ENCODE data around the gene ARAF. TPM values are rescaled to one million over a fixed set of nuclear protein-coding genes. Genes with fewer than 3 reads are reported as not detected.

ARAF gene
- total RNA-seq, 4 donors from 2014 or later: 22.5 to 40.3 (median 31.2) TPM

DNA sequence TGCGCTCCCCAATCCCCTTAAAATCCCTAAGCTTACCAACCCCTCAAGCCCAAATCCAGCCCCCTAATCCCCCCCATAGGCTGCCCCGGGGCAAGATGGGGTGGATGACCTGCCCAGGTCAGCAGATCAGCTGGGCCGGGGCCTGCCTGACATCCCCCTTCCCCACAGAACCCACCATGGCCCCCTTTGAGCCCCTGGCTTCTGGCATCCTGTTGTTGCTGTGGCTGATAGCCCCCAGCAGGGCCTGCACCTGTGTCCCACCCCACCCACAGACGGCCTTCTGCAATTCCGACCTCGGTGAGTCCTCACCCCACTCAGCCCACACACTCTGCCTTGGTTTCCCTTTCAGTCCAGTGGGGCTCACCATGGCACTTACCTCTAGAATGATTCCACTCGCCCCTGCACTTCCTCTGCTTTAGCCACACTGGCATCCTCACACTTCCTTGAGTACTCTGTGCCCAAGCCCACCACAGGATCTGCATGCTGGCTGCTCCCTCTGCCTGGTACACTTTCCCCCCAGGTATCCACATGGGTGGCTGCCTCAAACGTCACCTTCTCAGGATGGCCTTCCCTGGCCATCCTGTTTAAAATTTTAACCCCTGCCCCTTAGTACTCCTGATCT is 22.3 kb downstream of the ARAF start:
- TF ChIP-seq CTCF (IDR thresholded peaks at IDR 0.05; ENCODE audit: low read depth): no peak

DNA sequence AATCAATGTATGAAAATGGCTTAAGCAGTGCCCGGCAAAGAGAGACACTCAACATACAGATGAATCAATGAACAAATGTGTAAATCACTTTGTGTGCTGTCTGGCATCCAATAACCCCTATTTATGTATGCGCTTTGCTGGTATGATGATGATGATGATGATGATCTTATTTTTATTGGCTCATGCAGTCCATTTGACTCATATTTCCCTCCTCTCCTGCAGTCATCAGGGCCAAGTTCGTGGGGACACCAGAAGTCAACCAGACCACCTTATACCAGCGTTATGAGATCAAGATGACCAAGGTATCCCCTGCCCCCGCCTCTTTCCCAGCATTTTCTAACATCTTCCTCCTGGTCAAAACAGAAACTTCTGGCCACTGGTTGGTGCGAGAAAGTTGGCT is 23.7 kb downstream of the ARAF start:
- no peak for TF ChIP-seq CTCF (IDR thresholded peaks at IDR 0.05; ENCODE audit: low read depth)

DNA sequence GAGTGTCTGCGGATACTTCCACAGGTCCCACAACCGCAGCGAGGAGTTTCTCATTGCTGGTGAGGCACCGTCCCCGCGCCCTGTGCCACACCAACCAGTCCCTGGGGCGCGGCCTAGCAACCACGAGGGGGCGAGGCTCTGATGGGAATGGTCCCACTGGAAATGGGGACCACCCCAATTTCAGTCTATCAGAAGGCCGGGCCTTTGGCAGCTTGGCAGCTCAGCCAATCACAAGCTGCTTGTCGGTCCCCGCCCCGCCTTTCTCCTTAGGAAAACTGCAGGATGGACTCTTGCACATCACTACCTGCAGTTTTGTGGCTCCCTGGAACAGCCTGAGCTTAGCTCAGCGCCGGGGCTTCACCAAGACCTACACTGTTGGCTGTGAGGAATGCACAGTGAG is 24.3 kb downstream of the ARAF start:
- TF ChIP-seq CTCF (IDR thresholded peaks at IDR 0.05; ENCODE audit: low read depth): no peak

- no peak for TF ChIP-seq CTCF (IDR thresholded peaks at IDR 0.05; ENCODE audit: low read depth)
Measured at GRCh38 chrX:47586043-47586787, 25.2 kb downstream of the ARAF start.

DNA sequence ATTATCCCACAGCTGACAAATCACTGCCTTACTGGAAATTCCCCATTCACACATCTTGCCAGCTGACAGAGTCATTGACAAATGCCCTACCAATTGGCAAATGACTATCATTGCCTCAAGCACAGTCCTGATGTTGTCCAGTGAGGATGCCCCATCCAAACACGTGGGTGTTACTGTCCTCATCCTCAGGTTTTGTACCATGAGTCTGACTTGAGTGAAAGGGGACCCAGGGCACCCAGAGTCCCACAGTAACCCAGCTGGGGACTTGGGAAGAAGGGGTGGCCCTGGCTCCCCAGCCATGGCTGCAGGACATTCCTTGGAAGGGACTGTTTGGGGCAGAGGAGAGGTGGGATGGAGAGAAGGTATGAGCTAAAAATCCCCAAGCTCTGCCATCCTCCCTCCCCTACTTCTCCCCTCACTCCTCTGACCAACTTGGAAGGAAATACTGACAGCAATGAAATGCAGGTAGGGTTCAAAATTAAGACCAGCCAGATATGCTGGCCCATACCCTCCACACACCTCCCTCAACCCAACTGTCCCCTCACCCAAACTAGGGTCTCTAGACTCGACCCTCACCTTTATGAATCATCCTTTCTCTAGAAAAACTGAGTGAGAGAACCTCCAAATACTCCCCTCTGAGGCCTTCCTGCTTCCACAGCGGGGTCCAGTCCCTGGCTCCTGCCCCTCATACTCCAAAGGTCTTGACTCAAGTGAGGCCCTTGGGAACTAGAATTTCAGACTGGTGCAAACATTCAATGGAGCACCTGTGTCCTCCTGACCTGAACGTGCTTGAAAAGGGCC is 26.3 kb downstream of the ARAF start:
- no peak for TF ChIP-seq CTCF (IDR thresholded peaks at IDR 0.05; ENCODE audit: low read depth)

DNA sequence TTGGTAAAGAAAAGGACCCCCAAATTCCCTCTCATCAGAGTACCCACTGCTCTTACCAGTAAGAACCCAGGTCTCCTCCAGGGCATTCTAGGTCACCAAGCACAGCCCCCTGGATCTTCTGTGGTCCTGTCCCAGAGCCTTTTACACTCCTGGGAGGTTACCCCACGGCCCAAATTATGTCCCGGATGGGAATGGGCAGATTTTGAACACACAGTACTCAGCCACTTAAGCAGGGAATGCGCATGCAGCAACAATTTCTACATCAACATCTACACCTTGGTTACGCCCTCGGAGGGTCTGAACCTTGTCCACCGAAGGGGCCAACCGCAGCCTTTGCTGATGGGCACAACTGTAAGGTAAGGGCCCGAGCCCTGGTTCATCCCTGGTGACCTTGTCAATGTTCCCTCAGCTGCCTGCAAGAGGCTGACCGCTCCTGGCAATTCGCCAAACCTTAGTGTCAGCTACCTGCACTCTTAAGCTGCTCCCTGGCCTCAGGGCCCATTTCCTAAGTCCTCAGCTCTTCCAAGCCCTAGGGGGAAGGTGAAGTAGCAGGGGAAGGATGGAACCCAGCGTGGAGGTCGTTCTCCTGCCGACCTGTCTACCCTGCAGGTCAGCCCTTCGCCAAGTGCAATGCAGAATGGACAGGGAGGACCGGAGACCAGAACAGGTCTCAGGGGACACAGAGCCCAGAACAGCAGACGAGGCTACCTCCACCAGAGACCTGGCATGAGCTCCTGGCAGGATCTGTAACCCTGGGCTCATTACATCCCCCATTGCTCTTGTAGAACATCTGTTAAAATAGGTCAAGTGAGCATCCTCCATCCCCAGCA is 27.1 kb downstream of the ARAF start:
- no peak for TF ChIP-seq CTCF (IDR thresholded peaks at IDR 0.05; ENCODE audit: low read depth)

Data from subcutaneous adipose tissue (tissue), 4 donors.